Psoas muscle (tissue), 8 donors: ENCODE data around the gene ANAPC1. TPM values are rescaled to one million over a fixed set of nuclear protein-coding genes. Genes with fewer than 3 reads are reported as not detected.
A peak's percentile ranks its signal among the peaks of the same experiment; 100 is the strongest.
"Not testable (repeated sequence)": the region's sequence is repeated elsewhere in the genome, so short reads cannot be mapped to it uniquely, and the experiment has no call there.

Experiments
- ATAC-seq, 4 donors: fragments of 200-7000 bp; cut with Tn5 transposase; one replicate each; pipeline ENCODE4 v1.9.1; 2020; ENCODE audit warnings: moderate library complexity in 3 of 4, mild to moderate bottlenecking in 2 of 4
- DNase-seq, 2 donors: peaks; one replicate each; pipeline ENCODE4 v3.0.0-alpha.2; 2020
- H3K27ac ChIP-seq: fragments of 200-600 bp; one replicate; pipeline ENCODE4 v1.8.0; 2022
- H3K27me3 ChIP-seq, 3 donors: fragments of 200-600 bp in 1 of 3; one replicate each; pipeline versions ENCODE4 v1.6.1 to v1.8.0; 2013 to 2022; ENCODE audit warnings: low read length in 2 of 3, mild to moderate bottlenecking in 2 of 3, moderate library complexity in 1 of 3; ENCODE audit not compliant: insufficient read depth in 3 of 3
- H3K36me3 ChIP-seq, 2 donors: fragments of 200-600 bp in 1 of 2; one replicate each; pipeline versions ENCODE4 v1.6.1 to v1.8.0; 2013 to 2022; ENCODE audit warnings: low read depth in 1 of 2, mild to moderate bottlenecking in 1 of 2, moderate library complexity in 1 of 2; ENCODE audit not compliant: insufficient read depth in 1 of 2
- H3K4me1 ChIP-seq: fragments of 200-600 bp; one replicate; pipeline ENCODE4 v1.8.0; 2022
- H3K4me3 ChIP-seq: fragments of 200-600 bp; one replicate; pipeline ENCODE4 v1.8.0; 2022; ENCODE audit warnings: mild to moderate bottlenecking
- H3K9me3 ChIP-seq: fragments of 200-600 bp; one replicate; pipeline ENCODE4 v1.8.0; 2022
- WGBS, 3 donors: extraction: QIAGEN DNeasy Blood & Tissue Kit; methylation state at CpG; one replicate each; pipeline versions ENCODE4 v1.1.6 to v1.1.7; 2013; 5-methylcytosine and 5-hydroxymethylcytosine counted together
- intact Hi-C, 2 donors: fragments of 100-400 bp; cut with DNase I; formaldehyde crosslinking; loops; one replicate each; pipeline versions ENCODE4 v1.11.0 to v1.14.2; 2022
- polyA plus RNA-seq, 3 donors: library from polyadenylated mRNA; stranded (reverse); fragments of 200-250 nt; gene quantifications; one replicate each; pipeline ENCODE4 v1.2.3, GENCODE V29; 2013
- total RNA-seq, 4 donors: library from RNA; stranded (reverse); fragmentation: NEBNext Ultra II Directional in 2 of 4; extraction: Animal tissue kit (Norgen Biotek cat#: 25700) in 2 of 4; gene quantifications; one replicate each; pipeline versions ENCODE4 v1.2.1 to v1.2.4, GENCODE V29; 2021 to 2023
- TF ChIP-seq, protein P1 (sequence below): fragments of 200-600 bp; IDR thresholded peaks from one replicate; pipeline ENCODE4 v1.8.0; 2022; ENCODE audit warnings: antibody characterized with exemption
- donor health status: healthy with polysubstance abuse.
- donor health status: DM: no; HTN: no; CAD: no; lungs with moderate emphysema.
- donor health status: Bipolar disorder and iron deficiency.
- donor health status: healthy.
- donor health status: DM: yes; HTN: yes; CAD: no.
- donor health status: DM: no; HTN: no; CAD: no.
- donor health status: DM: no; HTN: no; CAD: no.
- donor health status: DM: yes; HTN: yes; CAD: no.

Gene ANAPC1
- total and polyA plus RNA-seq, 7 donors = 3.9 to 23.9 (median 16.3) TPM

DNA sequence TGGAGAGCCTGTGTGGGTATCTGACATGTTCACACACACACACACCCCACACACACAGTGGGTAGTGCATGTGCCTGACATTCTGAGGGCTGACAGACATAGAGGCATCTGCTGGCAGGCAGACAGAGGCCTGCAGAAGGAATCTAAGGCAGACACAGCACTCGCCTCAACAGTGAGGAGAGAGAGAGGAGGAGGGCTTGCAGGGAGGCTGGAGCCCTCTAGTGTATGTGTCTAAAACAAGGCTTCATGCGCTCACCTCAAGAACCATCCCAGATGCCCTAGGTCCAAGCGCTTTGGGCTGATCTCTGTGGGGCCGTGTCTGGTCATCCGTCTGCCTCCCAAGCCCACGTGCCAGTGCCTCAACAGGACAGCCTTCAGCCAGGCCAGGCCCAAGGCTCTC is 158.3 kb downstream of the ANAPC1 start:
- H3K27me3 ChIP-seq, DNase-seq, intact Hi-C loops, H3K27ac ChIP-seq, H3K36me3 ChIP-seq, H3K4me3 ChIP-seq, H3K9me3 ChIP-seq, H3K4me1 ChIP-seq: not testable (repeated sequence)
- TF ChIP-seq, protein P1, sequence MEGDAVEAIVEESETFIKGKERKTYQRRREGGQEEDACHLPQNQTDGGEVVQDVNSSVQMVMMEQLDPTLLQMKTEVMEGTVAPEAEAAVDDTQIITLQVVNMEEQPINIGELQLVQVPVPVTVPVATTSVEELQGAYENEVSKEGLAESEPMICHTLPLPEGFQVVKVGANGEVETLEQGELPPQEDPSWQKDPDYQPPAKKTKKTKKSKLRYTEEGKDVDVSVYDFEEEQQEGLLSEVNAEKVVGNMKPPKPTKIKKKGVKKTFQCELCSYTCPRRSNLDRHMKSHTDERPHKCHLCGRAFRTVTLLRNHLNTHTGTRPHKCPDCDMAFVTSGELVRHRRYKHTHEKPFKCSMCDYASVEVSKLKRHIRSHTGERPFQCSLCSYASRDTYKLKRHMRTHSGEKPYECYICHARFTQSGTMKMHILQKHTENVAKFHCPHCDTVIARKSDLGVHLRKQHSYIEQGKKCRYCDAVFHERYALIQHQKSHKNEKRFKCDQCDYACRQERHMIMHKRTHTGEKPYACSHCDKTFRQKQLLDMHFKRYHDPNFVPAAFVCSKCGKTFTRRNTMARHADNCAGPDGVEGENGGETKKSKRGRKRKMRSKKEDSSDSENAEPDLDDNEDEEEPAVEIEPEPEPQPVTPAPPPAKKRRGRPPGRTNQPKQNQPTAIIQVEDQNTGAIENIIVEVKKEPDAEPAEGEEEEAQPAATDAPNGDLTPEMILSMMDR = peak; percentile 12
- peak; percentile 50 to 81 (median 67) for ATAC-seq
- 78 to 100% (median 83%) methylated on average over 2 to 6 of the region's 6 CpGs for WGBS, 3 donors

DNA sequence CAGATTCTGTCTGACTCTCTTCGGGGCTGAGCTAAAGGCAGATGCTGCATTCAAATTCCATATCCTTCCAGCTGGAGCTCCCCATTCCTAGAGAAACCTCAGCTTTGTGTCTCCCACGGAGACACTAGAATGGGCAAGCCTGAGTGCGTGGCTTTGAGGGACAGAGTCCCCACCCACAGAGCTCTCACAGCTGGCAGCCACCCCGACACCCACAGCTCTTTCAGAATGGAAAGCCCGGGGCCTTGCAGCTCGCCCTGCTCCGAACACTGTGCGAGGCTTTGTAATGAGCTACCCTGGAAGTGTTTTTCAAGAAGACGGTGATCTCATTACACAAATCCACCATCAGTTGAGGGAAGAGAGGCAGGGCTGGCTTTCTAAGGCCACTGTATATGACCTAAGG is 164.4 kb downstream of the ANAPC1 start:
- H3K27me3 ChIP-seq, H3K4me3 ChIP-seq: not testable (repeated sequence)

More for the DNA sequence above, 164.4 kb downstream of the ANAPC1 start:
- H3K9me3 ChIP-seq, DNase-seq, H3K4me1 ChIP-seq, H3K27ac ChIP-seq, ATAC-seq, H3K36me3 ChIP-seq, intact Hi-C loops: not testable (repeated sequence)
- 71 to 87% (median 82%) methylated on average over 4 to 6 of the region's 9 CpGs for WGBS, 3 donors

Other genes with a start within 250 kb of the ANAPC1 start
- 1 to 10 TPM; 1.6 to 4.2 (median 2.4) TPM for gene MERTK, start 14.4 kb upstream of the ANAPC1 start, total RNA-seq
- gene MERTK, start 14.4 kb upstream of the ANAPC1 start, polyA plus RNA-seq = 1 to 10 TPM in 2 of 3 donors, under 1 TPM in 1; 0.73 to 1.4 (median 1.2) TPM
- 1 to 10 TPM; 3.0 to 6.0 (median 3.9) TPM for gene TMEM87B, start 171.1 kb upstream of the ANAPC1 start, total RNA-seq
- 1 to 10 TPM; 1.7 to 3.2 (median 3.1) TPM for gene TMEM87B, start 171.1 kb upstream of the ANAPC1 start, polyA plus RNA-seq